Glutamatergic neuron (in vitro differentiated cells): ENCODE measurements around the gene ZNF438. TPM values are rescaled to one million over a fixed set of nuclear protein-coding genes. Genes with fewer than 3 reads are reported as not detected.

Experiments
- DNase-seq: peaks from one replicate; pipeline ENCODE4 v3.0.0; 2022
- H3K27ac Mint-ChIP-seq: one replicate; pipeline ENCODE4 v1.8.0; 2020; ENCODE audit warnings: mild to moderate bottlenecking, mixed read lengths, inconsistent platforms; ENCODE audit not compliant: unreplicated experiment
- H3K27me3 Mint-ChIP-seq: one replicate; pipeline ENCODE4 v1.8.0; 2020; ENCODE audit warnings: mild to moderate bottlenecking, moderate library complexity, mixed read lengths, inconsistent platforms; ENCODE audit not compliant: unreplicated experiment
- H3K36me3 Mint-ChIP-seq: one replicate; pipeline ENCODE4 v1.8.0; 2020; ENCODE audit warnings: mild to moderate bottlenecking, mixed read lengths, inconsistent platforms; ENCODE audit not compliant: unreplicated experiment
- H3K4me1 Mint-ChIP-seq: one replicate; pipeline ENCODE4 v1.8.0; 2020; ENCODE audit warnings: mild to moderate bottlenecking, low read depth, mixed read lengths, inconsistent platforms; ENCODE audit not compliant: unreplicated experiment
- H3K4me3 Mint-ChIP-seq: one replicate; pipeline ENCODE4 v1.8.0; 2020; ENCODE audit warnings: mild to moderate bottlenecking, mixed read lengths, inconsistent platforms; ENCODE audit not compliant: unreplicated experiment
- H3K9me3 Mint-ChIP-seq: one replicate; pipeline ENCODE4 v1.8.0; 2020; ENCODE audit warnings: mild to moderate bottlenecking, moderate library complexity, mixed read lengths, inconsistent platforms; ENCODE audit not compliant: unreplicated experiment
- CTCF ChIP-seq: fragments of 200-600 bp; sonication (generic); IDR thresholded peaks from one replicate; pipeline ENCODE4 v1.5.0; 2021; ENCODE audit not compliant: partially characterized antibody, unreplicated experiment
- total RNA-seq: library from RNA; stranded (reverse); fragmentation: NEBNext Ultra II Directional; extraction: Animal tissue kit (Norgen Biotek cat#: 25700); gene quantifications from one replicate; pipeline ENCODE4 v1.2.1, GENCODE V29; 2021; ENCODE audit not compliant: unreplicated experiment

ZNF438 gene
- total RNA-seq, 1 donor from 2014 or later, result 3.5 TPM

GRCh38 chr10:30806850-30807249, 224.8 kb downstream of the ZNF438 start:
- H3K36me3 Mint-ChIP-seq, result peaks cover 6% of the 10 kb centered on the region
- DNase-seq, result no peak
- H3K27me3 Mint-ChIP-seq, result no peaks in the 10 kb centered on the region
- no peak overlapping the region for H3K27ac Mint-ChIP-seq
- TF ChIP-seq CTCF, result no peak
- no peaks in the 10 kb centered on the region for H3K4me1 Mint-ChIP-seq
- peaks cover 5% of the 10 kb centered on the region for H3K9me3 Mint-ChIP-seq
- H3K4me3 Mint-ChIP-seq, result no peak overlapping the region

GRCh38 chr10:30805061-30805460, 226.6 kb downstream of the ZNF438 start:
- Mint-ChIP-seq H3K9me3 (peaks cover 5% of the 10 kb centered on the region), H3K4me1 (no peaks in the 10 kb centered on the region), H3K4me3 (no peak overlapping the region), H3K36me3 (peaks cover 6% of the 10 kb centered on the region), H3K27me3 (peaks cover 2% of the 10 kb centered on the region), H3K27ac (no peak overlapping the region)
- no peak for DNase-seq
- TF ChIP-seq CTCF, result no peak

- Mint-ChIP-seq H3K4me1 (no peaks in the 10 kb centered on the region), H3K9me3 (peaks cover 5% of the 10 kb centered on the region), H3K4me3 (no peak overlapping the region), H3K27me3 (peaks cover 2% of the 10 kb centered on the region), H3K27ac (no peak overlapping the region), H3K36me3 (peaks cover 6% of the 10 kb centered on the region)
- no peak for TF ChIP-seq CTCF
- no peak for DNase-seq
These were observed 227.1 kb downstream of the ZNF438 start for GRCh38 chr10:30804478-30805055.

- Mint-ChIP-seq H3K4me3 (no peak overlapping the region), H3K4me1 (no peaks in the 10 kb centered on the region), H3K9me3 (peaks cover 5% of the 10 kb centered on the region), H3K27me3 (peaks cover 2% of the 10 kb centered on the region), H3K27ac (no peak overlapping the region), H3K36me3 (peaks cover 6% of the 10 kb centered on the region)
- DNase-seq, result no peak
- TF ChIP-seq CTCF, result no peak
These were observed 227.8 kb downstream of the ZNF438 start for GRCh38 chr10:30803892-30804322.

GRCh38 chr10:30803058-30803457, 228.6 kb downstream of the ZNF438 start:
- Mint-ChIP-seq H3K27me3 (peaks cover 2% of the 10 kb centered on the region), H3K9me3 (peaks cover 5% of the 10 kb centered on the region), H3K27ac (no peak overlapping the region), H3K4me1 (no peaks in the 10 kb centered on the region), H3K4me3 (no peak overlapping the region), H3K36me3 (peaks cover 6% of the 10 kb centered on the region)
- TF ChIP-seq CTCF, result no peak
- DNase-seq, result no peak
